SK-N-MC (cell line): ENCODE results near the gene FAM13A.

ENCODE experiments used
- DNase-seq: peaks from one replicate; pipeline ENCODE4 v3.0.0-alpha.2; 2011; ENCODE audit warnings: low read depth, low spot score
- H3K27ac ChIP-seq: fragments of 200-600 bp; sonication (generic); 2 replicates; pipeline ENCODE4 v1.5.1; 2016; ENCODE audit warnings: mixed run types
- H3K36me3 ChIP-seq: fragments of 200-600 bp; sonication (generic); 2 replicates; pipeline ENCODE4 v1.6.1; 2017; ENCODE audit warnings: antibody characterized with exemption, low read length, mixed read lengths; ENCODE audit not compliant: insufficient read depth
- H3K4me3 ChIP-seq: fragments of 200-600 bp; sonication (generic); 2 replicates; pipeline ENCODE4 v1.5.1; 2016
- H3K9ac ChIP-seq: fragments of 200-600 bp; sonication (generic); 2 replicates; pipeline ENCODE4 v1.8.0; 2017; ENCODE audit warnings: mixed run types, mixed read lengths; ENCODE audit not compliant: insufficient read length
- H3K9me3 ChIP-seq: fragments of 200-600 bp; sonication (generic); 2 replicates; pipeline ENCODE4 v1.6.1; 2017; ENCODE audit warnings: low read depth, mild to moderate bottlenecking, antibody characterized with exemption, low read length, moderate library complexity, mixed read lengths
- EZH2 ChIP-seq: fragments of 200-600 bp; sonication (generic); IDR thresholded peaks from one replicate; pipeline ENCODE4 v1.6.1; 2017; ENCODE audit warnings: antibody characterized with exemption
- FOXP2 ChIP-seq: optimal IDR thresholded peaks from 2 replicates; pipeline ENCODE3; 2011; ENCODE audit warnings: mild to moderate bottlenecking, moderate library complexity; ENCODE audit not compliant: insufficient read depth; ENCODE audit errors: extremely low read length, control extremely low read depth
- POLR2AphosphoS5 ChIP-seq: IDR thresholded peaks from 2 replicates; pipeline ENCODE4 v1.6.1; 2012; ENCODE audit warnings: mild to moderate bottlenecking, low read depth, low read length, borderline replicate concordance

FAM13A gene

GRCh38 chr4:88713782-88714181, 343.2 kb downstream of the FAM13A start:
- DNase-seq: no peak
- TF ChIP-seq POLR2AphosphoS5 (no peak), EZH2 (no peak), FOXP2 (no peak)
- Histone ChIP-seq H3K4me3 (no peak overlapping the region), H3K27ac (no peak overlapping the region), H3K36me3 (no peaks in the 10 kb centered on the region), H3K9me3 (no peaks in the 10 kb centered on the region), H3K9ac (no peak overlapping the region)

GRCh38 chr4:88709989-88710388, 347.0 kb downstream of the FAM13A start:
- Histone ChIP-seq H3K36me3 (no peaks in the 10 kb centered on the region), H3K9ac (no peak overlapping the region), H3K27ac (no peak overlapping the region), H3K4me3 (no peak overlapping the region), H3K9me3 (no peaks in the 10 kb centered on the region)
- DNase-seq: no peak
- TF ChIP-seq EZH2 (no peak), POLR2AphosphoS5 (no peak), FOXP2 (no peak)

GRCh38 chr4:88706574-88706973, 350.4 kb downstream of the FAM13A start:
- no peak for DNase-seq
- TF ChIP-seq FOXP2 (no peak), EZH2 (no peak), POLR2AphosphoS5 (no peak)
- Histone ChIP-seq H3K9ac (no peak overlapping the region), H3K4me3 (no peak overlapping the region), H3K9me3 (no peaks in the 10 kb centered on the region), H3K36me3 (no peaks in the 10 kb centered on the region), H3K27ac (no peak overlapping the region)

- H3K9ac ChIP-seq: no peak overlapping the region
- H3K36me3 ChIP-seq: no peaks in the 10 kb centered on the region
These were observed 351.0 kb downstream of the FAM13A start for GRCh38 chr4:88705805-88706492.

GRCh38 chr4:88705223-88705622, 351.8 kb downstream of the FAM13A start:
- H3K9me3 ChIP-seq: no peaks in the 10 kb centered on the region
- H3K9ac ChIP-seq: no peak overlapping the region
- H3K36me3 ChIP-seq: no peaks in the 10 kb centered on the region
- H3K27ac ChIP-seq: no peak overlapping the region
- no peak for DNase-seq
- no peak overlapping the region for H3K4me3 ChIP-seq
- no peak for TF ChIP-seq EZH2
- TF ChIP-seq POLR2AphosphoS5: no peak
- TF ChIP-seq FOXP2: no peak

More at GRCh38 chr4:88705805-88706492, 351.0 kb downstream of the FAM13A start:
- Histone ChIP-seq H3K4me3 (no peak overlapping the region), H3K9me3 (no peaks in the 10 kb centered on the region), H3K27ac (no peak overlapping the region)
- no peak for DNase-seq
- no peak for TF ChIP-seq POLR2AphosphoS5
- TF ChIP-seq EZH2: no peak
- no peak for TF ChIP-seq FOXP2

GRCh38 chr4:88702782-88703181, 354.2 kb downstream of the FAM13A start:
- Histone ChIP-seq H3K9me3 (no peaks in the 10 kb centered on the region), H3K36me3 (no peaks in the 10 kb centered on the region), H3K9ac (no peak overlapping the region), H3K27ac (no peak overlapping the region), H3K4me3 (no peak overlapping the region)
- TF ChIP-seq EZH2 (no peak), POLR2AphosphoS5 (no peak), FOXP2 (no peak)
- no peak for DNase-seq

- no peaks in the 10 kb centered on the region for H3K9me3 ChIP-seq
- H3K4me3 ChIP-seq: no peak overlapping the region
- H3K36me3 ChIP-seq: no peaks in the 10 kb centered on the region
- H3K9ac ChIP-seq: no peak overlapping the region
- no peak for DNase-seq
- H3K27ac ChIP-seq: no peak overlapping the region
- TF ChIP-seq POLR2AphosphoS5 (no peak), FOXP2 (no peak), EZH2 (no peak)
These were observed 358.5 kb downstream of the FAM13A start for GRCh38 chr4:88698519-88698918.

GRCh38 chr4:88697588-88698329, 359.2 kb downstream of the FAM13A start, which contains the start of gene NAP1L5:
Gene NAP1L5, minus strand, starts transcription at chr4:88697829. Its CDS starts 75 bp downstream, at chr4:88697754.
- Histone ChIP-seq H3K4me3 (peak within 1 kb of the TSS; percentile 81), H3K27ac (no peak within 1 kb of the TSS), H3K9ac (peak within 1 kb of the TSS; percentile 49), H3K36me3 (no peaks in the 10 kb centered on the region), H3K9me3 (no peaks in the 10 kb centered on the region)
- DNase-seq: no peak
- TF ChIP-seq FOXP2 (no peak), POLR2AphosphoS5 (no peak), EZH2 (no peak)
